SKM-1 treated with dmso at 0.1 percent for 144 hours (cell line): ENCODE data around the gene CHST13.

Experiments
- DNase-seq: peaks from one replicate; lab custom pipeline; 2025; ENCODE audit not compliant: unreplicated experiment; lab: John Stamatoyannopoulos, UW

CHST13 gene

DNA sequence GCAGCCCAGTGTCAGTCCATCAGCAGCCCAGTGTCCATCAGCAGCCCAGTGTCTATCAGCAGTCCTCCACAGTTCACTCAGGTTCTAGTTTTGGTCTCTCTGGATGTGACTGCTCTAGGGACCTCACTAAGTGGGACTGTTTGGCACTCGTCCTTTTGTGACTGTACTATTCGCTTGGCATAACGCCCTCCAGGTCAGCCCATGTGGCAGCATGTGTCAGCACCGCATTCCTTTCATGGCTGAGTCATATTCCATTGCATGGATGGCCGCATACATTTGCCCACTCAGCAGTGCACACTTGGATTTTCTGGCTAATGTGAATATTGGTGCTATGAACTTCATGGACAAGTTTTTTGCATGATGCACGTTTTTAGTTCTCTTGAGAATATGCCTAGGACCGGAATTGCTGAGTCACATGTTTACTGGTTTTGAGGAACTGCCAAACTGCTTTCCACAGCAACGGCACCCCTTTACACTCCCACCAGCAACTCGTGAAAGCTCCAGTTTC, 16.4 kb downstream of the CHST13 start:
- DNase-seq, result peak; percentile 63

DNA sequence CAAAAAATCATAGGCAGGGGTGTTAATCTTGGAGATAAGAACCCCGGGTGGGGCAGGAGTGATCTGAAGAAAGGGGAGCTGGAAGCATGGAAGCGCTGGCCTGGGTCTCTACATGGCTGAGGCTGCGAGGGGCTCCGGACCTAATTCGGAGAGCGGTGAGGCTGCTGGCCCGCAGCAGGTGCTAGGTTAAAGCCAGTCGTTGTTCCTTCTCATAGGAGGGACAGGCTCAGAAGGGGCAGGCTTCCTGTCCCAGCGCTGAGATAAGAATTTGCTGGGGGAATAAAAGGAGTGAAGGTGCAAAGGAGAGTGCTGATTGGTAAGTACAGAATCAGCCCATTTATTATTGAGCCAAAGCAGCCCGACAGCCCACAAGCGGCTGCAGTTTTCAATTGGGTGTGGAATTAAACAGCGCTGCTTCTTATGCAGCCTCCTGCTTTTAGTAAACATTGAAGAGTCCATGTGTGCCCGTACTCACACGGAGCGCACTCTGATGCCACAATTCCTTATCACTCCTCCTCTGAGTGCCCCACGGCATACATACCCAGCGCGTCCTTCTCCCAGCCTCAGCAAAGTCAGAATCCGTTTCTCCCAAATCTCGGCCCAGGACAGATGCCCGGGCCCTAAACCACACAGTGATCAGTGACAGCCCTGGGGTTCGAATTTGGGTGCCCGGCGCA, 17.1 kb downstream of the CHST13 start:
- no peak for DNase-seq

DNA sequence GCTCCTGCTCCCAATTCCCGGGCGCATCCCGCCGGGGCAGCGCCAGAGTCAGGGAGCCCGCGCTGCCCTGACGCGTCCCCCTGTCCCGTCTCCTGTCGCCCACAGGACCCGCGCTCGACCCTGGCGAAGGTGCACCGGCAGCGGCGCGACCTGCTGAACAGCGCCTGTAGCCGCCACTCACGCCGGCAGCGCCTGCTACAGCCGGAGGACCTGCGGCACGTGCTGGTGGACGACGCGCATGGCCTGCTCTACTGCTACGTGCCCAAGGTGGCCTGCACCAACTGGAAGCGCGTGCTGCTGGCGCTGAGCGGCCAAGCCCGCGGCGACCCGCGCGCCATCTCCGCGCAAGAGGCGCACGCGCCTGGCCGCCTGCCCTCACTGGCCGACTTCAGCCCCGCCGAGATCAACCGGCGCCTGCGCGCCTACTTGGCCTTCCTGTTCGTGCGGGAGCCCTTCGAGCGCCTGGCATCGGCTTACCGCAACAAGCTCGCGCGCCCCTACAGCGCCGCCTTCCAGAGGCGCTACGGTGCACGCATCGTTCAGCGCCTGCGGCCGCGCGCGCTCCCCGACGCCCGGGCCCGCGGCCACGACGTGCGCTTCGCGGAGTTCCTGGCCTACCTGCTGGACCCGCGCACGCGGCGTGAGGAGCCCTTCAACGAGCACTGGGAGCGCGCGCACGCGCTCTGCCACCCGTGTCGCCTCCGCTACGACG, 17.8 kb downstream of the CHST13 start:
- DNase-seq, result no peak

DNA sequence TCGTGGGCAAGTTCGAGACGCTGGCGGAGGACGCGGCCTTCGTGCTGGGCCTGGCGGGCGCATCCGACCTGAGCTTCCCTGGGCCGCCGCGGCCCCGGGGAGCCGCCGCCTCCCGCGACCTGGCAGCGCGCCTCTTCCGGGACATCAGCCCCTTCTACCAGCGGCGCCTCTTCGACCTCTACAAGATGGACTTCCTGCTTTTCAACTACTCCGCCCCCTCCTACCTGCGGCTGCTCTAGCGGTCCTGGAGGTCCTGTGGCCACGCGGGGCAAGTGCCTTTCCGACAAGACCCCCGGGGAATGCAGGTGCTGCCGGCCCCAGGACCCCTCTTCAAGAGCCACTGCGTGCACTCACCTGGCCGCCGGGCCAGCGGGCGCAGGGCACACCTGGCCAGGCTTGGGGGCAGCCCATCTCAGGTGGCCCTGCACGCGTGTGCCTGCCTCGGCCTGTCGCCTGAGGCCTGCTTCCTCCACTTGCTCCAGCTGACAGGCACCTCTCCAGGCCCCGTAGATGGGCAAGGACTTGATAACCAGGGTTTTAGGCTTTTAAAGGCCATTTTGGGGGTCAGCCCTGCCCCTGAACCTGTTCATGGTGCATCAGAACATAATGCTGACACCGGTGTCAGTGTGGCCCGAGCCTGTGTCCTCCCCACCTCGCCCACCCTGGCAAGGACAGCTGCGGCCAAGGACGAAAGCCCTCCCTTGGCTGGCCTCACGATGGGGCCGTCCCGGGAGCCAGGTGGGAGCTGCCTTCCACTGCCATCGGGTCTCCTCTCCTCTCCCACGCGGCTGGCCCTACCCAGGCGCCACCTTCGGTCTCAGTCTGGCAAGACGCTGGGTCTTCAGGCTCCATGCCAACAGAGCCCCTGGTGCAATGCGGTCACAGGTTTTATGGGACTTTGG, 18.6 kb downstream of the CHST13 start:
- no peak for DNase-seq

DNA sequence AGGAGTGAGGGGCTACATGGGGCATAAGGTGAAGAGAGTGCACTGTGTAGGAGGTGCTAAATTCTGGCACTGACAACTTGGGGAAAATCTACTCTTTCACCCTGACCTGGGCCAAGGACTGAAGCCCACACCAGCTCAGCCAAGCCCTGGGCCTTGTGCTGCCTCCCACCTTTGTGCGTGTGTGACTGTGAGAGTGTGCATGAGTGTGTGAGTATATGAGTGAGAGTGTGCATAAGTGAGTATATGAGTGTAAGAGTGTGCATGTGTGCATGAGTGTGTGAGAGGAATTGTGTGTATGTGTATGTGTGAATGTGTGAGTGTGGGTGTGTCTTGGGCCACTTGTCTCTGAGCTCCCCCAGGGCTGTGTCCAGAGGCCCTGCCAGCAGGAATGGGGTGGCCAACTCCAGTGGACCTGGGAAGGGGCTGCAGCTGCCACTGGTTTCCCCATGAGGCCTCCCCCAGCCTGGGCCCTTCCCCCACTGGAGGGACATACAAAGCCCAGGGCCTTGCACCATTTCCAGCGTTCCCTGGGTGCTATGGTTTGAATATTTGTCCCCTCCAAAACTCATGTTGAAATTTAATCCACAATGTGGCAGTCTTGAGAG, 19.6 kb downstream of the CHST13 start:
- DNase-seq, result no peak

DNA sequence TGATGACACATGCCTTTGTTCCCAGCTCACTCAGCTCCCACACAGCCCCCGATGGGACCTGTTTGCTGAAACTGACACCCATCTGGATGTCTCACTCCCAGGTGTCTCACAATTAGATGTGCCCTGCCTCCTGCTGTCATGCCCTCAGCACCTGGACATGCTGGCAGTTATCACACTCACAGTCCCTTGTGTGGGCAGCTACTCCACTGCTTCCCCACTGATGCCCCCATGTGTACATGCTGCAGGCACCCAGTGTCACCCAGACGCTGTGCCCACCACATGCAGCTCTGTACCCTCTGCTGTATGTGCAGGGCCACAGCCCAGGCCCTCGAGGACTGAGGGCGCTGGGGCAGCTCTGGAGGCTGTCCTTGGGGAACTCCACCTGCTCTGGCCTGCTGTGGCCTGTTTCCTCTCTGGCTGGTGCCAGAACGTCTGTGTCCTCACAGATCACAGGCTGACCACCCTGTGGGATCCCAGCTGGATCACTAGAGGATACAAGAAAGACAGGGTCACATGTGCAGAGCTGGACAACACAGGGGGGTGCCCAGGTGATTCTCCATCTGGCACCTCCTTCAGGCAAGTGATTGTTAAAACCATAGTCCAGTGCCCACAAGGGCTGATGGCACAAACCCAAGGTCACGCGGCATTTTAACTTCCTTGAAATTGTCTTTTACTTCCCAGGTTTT, 20.8 kb downstream of the CHST13 start:
- no peak for DNase-seq

DNA sequence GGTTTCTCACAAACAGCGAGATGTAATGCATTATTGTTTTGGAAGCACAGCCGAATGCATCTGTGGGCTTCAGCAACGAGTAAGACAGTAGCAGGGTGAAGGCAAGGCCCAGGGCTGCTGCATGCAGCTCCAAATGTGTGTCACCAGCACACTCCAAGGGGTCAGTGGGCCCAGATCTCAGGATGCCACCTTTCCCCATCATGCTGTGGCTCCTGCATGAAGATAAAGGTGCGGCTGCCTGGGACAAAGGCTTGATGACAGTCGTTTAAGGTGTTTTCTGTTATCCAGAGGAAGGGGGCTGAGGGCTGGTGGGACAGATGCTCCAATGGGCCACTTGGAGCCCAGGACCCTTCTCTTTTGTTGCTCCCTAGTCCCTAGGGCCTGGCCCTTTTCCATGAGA, 21.6 kb downstream of the CHST13 start:
- DNase-seq, result no peak

DNA sequence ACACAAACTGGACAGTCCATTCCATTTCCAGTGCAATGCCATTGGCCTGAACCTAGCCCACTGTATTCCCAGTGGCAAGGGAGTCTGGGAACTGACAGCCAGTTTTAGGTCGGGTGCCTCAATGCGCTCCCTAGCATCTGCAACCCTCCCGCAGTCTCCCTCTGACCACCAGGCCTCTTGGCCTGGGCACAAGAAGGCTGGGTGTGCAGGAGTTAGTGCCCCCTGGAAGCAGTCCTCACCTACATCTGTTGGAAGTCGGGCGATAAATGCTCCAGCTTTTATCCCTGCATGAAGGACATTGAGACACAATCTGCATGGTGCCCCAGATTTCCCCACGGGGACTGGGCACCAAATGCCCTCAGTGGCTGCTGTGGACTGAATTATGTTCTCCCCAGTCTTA, 22.1 kb downstream of the CHST13 start:
- DNase-seq, result no peak

DNA sequence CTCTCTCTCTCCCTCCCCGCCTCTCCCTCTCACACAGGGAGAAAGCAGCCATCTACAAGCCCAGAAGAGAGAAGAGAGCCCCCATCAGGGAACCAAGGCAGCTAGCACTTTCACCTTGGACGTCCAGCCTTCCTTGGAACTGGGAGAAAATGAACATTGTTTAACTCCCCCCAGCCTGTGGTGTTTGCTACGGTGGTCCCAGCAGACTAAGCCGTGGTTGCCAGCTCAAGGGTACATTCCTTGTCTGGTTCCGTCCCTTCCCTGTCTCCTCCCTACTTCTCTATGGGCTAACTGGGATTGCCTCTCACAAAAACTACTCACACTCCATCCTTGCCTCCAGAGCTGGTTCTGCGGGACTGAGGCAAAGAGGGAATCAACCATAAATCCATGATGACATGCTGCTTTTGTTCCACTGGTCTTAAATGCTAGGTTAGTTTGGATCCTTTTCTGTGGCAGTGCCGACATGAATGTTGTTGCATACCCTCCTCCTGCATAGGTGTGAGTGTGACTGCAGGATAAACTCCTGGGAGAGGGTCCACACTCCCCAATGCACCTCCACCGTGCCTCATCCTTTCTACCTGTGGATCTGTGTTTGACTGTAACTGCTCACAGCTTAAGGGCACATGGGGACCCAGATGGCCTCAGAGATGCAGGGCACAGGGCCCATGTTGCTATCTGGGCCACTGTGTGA, 22.7 kb downstream of the CHST13 start:
- DNase-seq, result no peak

DNA sequence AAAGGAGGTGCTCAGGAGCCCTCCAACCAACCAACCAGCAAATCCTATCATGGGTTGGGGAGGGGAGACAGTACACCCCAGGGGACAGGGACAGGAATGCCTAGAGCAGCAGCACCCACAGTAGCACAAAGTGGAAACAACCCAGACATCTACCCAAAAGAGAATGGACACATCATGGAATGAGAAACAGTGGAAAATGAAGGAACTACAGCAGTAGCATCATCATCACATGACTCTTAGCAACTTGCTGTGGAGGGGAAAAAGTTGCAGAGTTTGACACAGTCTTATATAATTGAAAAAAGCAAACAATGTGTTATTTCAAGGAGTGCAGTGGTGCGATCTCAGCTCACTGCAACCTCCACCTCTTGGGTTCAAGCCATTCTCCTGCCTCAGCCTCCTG, 23.8 kb downstream of the CHST13 start:
- no peak for DNase-seq

DNA sequence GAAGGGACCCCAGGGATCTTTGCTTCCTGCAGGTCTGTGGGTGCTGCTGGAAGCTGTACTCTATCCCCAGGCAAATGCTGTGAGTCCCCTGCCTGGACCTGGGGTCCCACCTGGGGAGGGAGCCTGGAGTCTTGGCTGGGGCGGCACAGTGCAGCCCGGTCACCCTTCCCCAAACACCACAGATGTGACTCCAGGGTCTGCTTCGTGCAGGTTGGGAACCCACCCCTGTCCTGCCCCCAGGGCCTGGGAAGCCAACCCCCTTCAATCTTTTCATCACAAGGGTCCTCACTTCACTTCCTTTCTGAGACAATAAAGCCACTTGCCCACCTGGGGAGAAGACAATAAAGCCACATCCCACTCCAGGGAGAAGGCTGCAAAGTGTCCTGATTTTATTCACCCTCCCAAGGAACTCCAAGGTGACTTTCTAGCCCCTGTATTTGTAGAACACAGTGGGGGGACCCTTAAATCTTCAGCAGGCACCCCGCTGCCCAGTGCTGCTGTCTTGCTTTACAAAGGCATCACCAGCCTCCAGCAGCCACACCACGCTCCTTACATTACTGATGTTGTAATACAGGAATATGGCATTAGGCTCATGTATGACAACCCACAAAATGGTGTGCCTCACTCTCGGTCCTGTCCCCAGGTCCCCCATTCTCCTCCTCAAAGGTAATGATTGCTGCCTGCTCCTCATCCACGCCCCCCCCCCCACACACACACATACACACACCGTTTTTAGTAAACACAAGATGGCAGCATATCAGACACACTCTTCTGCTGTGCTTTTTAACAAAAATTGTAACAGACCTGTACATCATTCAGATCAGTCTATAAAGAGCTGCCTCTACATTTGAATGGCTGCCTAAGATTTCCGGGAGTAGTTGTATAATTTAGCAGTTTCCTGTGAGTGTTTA, 24.9 kb downstream of the CHST13 start:
- DNase-seq, result no peak

DNA sequence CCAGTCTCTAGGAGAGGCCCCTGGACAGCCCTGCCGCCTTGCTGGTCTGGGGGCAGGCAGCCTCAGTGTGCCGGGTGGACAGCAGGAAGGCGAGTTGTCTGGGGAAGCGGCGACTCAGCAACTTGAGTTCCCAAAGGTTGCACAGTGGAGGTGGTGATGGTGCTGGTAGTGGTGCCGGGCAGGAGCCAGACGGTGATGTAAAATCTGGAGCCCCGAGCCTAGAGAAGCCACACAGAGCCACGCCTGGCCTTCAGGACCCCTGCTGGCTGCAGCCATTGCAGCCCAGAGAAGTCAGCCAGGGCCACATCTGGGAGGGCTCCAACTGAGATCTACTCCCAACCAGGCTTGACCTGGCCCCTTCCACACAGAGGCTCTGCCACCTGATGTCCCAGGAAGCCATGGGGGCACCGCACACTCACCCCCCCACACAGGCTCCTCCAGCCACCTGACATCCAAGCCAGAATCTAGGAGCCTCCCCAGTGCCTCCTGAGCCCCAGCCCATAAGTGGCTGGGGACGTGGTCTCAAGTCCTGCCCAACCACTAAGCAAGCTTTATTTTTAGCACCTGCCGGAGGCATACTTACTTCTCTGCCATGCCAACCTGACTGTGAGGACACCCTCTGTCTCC, 26.0 kb downstream of the CHST13 start:
- DNase-seq, result no peak

DNA sequence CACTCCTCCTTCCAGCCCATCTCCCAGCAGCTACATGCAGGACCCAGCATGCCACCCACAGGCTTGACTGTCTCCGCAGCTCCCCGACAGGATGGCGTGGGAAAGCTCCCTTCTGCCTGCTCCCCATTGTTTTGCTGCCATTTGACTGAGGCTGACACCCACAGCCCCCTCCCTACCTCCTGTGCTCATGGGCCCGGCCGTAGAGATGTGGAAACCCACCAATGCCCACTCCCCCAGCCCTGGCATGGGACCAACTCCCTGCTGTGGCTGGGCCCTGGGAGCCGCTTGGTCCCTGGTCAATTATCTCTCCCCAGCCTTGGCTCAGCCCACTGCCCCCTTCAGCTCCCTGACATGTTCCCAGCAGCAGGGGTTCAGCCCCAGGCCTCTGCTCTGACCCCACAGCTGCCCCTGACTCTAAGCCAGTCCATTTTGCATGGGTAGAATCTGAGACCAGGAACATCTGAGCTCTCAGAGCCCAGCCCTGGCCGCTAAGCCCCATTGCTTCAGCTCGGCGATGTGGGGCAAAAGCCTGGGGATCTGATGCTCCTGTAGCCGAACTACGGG, 26.6 kb downstream of the CHST13 start:
- no peak for DNase-seq

DNA sequence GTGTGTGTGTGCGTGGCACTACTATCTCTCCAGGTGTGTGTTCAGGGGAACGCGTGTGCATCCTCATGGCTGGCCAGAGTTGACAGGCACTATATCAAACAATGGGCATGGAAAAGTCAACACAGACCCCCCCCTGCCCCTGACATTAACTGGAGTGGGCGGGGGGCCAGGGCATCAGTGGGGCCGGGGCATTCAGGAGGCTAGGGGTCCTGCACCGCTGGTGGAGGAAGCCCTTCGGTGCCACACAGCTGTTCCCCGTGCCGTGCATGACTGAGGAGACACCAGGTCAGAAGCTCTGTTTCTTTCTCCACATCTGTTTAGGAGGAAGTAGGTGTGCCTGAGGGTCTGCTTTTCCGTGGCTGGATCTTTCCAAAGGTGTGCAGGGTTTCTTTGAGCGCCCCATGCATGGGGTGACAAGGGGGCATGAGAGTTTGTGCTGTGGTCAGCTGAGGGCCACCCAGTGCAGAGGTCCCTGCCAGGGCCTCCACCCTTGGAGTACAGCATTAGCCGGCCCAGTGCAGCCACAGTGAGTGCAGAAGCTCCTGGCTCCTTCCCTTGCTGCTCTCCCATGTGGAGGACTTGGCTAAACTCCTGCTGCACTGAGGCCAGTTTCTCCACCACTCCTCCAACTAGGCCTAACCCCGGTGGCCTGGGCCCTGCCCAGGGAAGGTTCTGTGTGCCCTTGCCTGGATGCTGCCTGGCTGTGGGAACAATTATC, 27.3 kb downstream of the CHST13 start:
- no peak for DNase-seq

DNA sequence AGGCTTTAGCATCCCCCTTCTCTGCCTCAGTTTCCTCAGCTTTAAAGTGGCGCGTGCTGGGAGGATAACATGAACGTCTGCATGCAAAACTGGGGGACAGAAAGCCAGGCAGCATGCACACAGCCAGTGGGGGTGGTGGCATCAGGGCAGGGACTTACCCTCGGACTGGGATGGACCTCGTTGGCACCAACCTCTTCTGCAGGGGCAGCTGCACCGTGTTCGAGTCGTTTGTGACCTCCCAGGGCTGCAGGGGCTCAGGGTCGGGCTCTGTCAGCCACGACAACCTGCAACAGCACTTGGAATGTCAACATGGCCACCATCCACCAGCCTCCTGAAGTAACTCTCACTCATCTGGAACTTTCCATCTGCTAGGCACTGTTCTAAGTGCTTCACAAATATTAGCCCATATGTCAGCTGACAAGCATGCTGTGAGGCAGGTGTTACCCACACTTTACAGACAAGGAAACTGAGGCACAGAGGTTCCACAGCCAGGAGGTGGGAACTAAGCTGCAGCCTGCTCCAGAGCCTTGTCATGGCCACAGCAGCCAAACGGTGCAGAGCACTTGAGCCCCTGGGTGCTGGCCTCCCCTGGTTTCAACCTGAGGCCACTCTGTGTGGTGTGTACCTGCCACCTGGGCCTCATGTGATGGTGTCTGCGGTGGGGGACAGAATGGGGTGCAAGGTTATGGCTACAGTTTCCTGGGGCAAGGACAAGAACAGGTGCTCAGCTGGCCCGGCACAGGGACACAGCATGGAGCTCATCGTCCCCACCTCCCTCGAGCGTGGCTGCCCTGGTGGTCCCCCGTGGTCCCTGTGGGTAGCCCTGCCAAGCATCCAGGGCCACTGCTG, 28.1 kb downstream of the CHST13 start:
- no peak for DNase-seq

DNA sequence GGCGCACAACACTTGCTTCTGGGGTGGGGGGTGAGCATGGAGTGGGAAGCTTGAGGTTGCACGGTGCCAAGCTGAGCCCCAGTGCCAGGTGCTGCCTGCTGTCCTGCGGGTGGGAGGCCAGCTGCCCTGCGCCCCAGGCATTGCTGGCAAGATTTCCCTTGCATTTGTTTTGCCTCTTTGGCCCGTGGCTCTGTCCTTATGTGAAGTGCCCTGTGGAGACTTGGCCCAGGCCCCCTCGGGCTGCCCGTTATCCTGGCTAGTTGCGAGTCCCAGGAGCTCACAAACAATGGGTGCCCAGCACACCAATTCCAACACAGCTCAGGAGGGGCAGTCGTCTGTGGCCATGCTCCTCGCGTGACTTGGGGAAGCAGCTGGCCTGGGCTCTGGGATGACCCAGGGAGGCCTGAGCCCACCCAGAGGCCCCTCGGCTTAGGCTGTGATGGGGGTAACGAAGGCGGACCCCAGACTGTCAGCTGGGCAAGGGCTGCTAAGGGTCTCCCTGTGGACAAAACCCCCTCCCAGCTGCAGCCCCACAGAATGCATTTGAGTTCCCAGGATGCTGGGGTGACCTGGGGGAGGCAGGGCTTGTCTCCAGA, 28.8 kb downstream of the CHST13 start:
- DNase-seq, result no peak
